Measurements from ENCODE around the gene PRPF38B.
"Not testable (repeated sequence)": the region's sequence is repeated elsewhere in the genome, so short reads cannot be mapped to it uniquely, and the experiment has no call there.

The PRPF38B gene

GRCh38 chr1:108691942-108692723 lies at the start of gene PRPF38B:
Gene PRPF38B, plus strand, starts transcription at chr1:108692310. Its CDS starts 282 bp downstream, at chr1:108692592.
- DNase-seq (ENCODE audit: low read depth), result peak; percentile 94

GRCh38 chr1:108643492-108644335 lies 48.4 kb upstream of the PRPF38B start:
- DNase-seq (ENCODE audit: low read depth), result peak; percentile 73

GRCh38 chr1:108644984-108645383 lies 47.1 kb upstream of the PRPF38B start:
- DNase-seq (ENCODE audit: low read depth), result no peak

- no peak for DNase-seq (ENCODE audit: low read depth)
These were observed 46.4 kb upstream of the PRPF38B start for GRCh38 chr1:108645564-108646184.

GRCh38 chr1:108646265-108646647 lies 45.9 kb upstream of the PRPF38B start:
- DNase-seq (ENCODE audit: low read depth), result no peak

GRCh38 chr1:108646648-108647269 lies 45.4 kb upstream of the PRPF38B start:
- peak; percentile 63 for DNase-seq (ENCODE audit: low read depth)

- no peak for DNase-seq (ENCODE audit: low read depth)
These were observed 38.5 kb upstream of the PRPF38B start for GRCh38 chr1:108653431-108654105.

GRCh38 chr1:108657356-108658080 lies 34.6 kb upstream of the PRPF38B start:
- DNase-seq (ENCODE audit: low read depth), result peak; percentile 39

GRCh38 chr1:108661030-108661609 lies 31.0 kb upstream of the PRPF38B start, which contains the start of gene HENMT1:
Gene HENMT1, minus strand, starts transcription at chr1:108661093. Its CDS starts 1,209 bp downstream, at chr1:108659884.
- peak; percentile 58 for DNase-seq (ENCODE audit: low read depth)

- DNase-seq (ENCODE audit: low read depth), result no peak
These were observed 29.0 kb upstream of the PRPF38B start for GRCh38 chr1:108663074-108663473.

- no peak for DNase-seq (ENCODE audit: low read depth)
These were observed 27.6 kb upstream of the PRPF38B start for GRCh38 chr1:108664481-108664880.

GRCh38 chr1:108665067-108665466 lies 27.0 kb upstream of the PRPF38B start:
- no peak for DNase-seq (ENCODE audit: low read depth)

- DNase-seq (ENCODE audit: low read depth), result no peak
These were observed 26.3 kb upstream of the PRPF38B start for GRCh38 chr1:108665771-108666170.

GRCh38 chr1:108667422-108667821 lies 24.7 kb upstream of the PRPF38B start:
- DNase-seq (ENCODE audit: low read depth), result not testable (repeated sequence)

- DNase-seq (ENCODE audit: low read depth), result no peak
These were observed 23.3 kb upstream of the PRPF38B start for GRCh38 chr1:108668777-108669176.

GRCh38 chr1:108669679-108670078 lies 22.4 kb upstream of the PRPF38B start:
- DNase-seq (ENCODE audit: low read depth), result no peak

- DNase-seq (ENCODE audit: low read depth), result no peak
These were observed 21.9 kb upstream of the PRPF38B start for GRCh38 chr1:108670131-108670773.

GRCh38 chr1:108671143-108671542 lies 21.0 kb upstream of the PRPF38B start:
- DNase-seq (ENCODE audit: low read depth), result no peak

GRCh38 chr1:108678706-108679105 lies 13.4 kb upstream of the PRPF38B start:
- DNase-seq (ENCODE audit: low read depth), result no peak
